Glomerular visceral epithelial cell (primary cell): Measurements from ENCODE around the gene PGAP3.

Source experiments
- DNase-seq: peaks from one replicate; pipeline ENCODE4 v3.0.0-alpha.2; 2016; ENCODE audit errors: extremely low spot score

PGAP3 gene

GRCh38 chr17:39660397-39661385, 27.2 kb downstream of the PGAP3 start:
- no peak for DNase-seq

- no peak for DNase-seq
Measured at GRCh38 chr17:39660011-39660360, 27.9 kb downstream of the PGAP3 start.

DNA sequence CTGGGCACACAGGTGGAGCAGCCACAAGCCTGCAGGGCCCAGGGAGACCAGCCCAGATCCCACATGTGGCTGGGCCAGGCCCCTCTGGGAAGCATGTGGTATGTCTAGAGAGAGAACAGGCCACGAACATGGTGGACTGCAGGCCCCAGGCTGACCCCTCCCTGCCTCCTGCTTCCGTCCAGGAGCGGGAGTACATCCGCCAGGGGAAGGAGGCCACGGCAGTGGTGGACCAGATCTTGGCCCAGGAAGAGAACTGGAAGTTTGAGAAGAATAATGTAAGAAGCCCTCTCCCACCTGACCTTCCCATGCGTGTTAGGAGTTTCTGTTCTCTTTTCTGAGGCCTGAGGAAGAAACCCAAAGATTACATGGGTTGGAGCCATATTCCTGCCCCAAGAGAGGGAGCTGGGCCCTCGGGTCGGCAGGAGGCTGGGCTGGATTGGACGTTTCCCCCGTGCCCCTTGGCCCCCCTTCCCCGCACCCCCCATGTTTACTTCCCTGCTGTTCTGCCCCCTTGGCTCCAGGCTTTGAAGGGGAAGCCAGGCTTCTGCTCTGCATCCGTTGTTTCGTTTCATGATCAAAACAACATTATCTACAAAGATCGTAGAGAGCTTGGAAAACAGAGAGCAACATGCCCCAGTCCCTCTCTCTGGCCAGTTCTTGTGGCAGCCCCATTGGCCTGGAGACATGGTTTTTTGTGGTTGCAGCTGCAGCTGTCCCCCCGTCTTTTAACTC, 28.4 kb downstream of the PGAP3 start:
- DNase-seq = no peak

- no peak for DNase-seq
Measured at GRCh38 chr17:39658760-39659159, 29.1 kb downstream of the PGAP3 start.

DNA sequence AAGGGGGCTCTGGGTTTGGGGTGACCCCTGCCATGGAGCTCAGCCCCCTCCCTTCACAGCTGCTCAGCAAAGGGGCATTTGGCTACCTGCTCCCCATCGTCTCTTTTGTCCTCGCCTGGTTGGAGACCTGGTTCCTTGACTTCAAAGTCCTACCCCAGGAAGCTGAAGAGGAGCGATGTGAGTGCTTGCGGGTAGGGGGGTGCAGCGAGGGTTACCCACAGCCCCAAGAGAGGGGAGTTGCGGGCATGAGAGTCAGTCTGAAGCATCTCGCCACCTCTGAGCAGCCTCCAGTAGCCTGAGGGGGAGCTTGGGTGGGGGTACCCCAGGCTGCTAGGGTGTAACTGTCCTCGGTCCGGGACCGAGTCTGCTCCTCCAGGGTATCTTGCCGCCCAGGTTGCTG, 29.5 kb downstream of the PGAP3 start:
- DNase-seq = no peak

GRCh38 chr17:39655105-39655504, 32.8 kb downstream of the PGAP3 start:
- DNase-seq = no peak

GRCh38 chr17:39653662-39654331, 34.1 kb downstream of the PGAP3 start:
- peak; percentile 52 for DNase-seq

- DNase-seq = no peak
Measured at GRCh38 chr17:39653316-39653661, 34.6 kb downstream of the PGAP3 start.

DNA sequence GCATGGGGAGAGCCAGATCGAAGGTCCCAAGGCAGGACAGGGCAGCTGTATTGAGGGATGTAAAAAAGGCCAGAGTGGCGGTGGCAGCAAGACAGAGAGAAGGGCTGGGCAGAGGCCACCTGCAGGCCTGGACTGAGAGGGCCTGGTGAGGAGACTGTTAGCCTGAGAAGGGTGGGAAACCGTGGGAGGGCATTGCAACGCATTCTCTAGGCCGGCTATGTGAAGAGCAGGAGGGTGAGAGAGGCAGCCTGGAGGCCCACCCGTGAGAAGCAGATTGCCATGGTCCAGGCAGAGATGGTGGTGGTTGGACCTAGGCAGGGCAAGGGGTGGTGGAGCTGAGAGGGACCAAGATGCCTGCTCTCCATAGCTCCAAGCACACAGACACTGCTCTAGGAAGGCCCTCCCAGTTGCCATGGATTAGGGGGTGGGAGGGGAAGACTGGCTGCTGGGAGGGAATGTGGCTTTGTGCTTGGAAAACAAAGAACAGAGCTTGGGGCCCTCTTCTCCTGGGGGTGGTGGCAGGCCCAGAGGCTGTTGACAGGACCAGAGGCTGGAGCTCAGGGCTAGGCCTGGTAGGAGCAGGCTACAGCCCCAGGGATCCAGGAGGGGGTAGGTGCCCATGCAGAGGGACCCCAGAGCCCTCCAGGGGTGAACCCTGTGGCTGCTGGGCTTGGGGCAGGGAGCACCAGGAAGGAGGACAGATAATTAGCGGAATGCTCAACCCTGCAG, 35.1 kb downstream of the PGAP3 start:
- no peak for DNase-seq

- no peak for DNase-seq
Measured at GRCh38 chr17:39651923-39652586, 35.8 kb downstream of the PGAP3 start.

DNA sequence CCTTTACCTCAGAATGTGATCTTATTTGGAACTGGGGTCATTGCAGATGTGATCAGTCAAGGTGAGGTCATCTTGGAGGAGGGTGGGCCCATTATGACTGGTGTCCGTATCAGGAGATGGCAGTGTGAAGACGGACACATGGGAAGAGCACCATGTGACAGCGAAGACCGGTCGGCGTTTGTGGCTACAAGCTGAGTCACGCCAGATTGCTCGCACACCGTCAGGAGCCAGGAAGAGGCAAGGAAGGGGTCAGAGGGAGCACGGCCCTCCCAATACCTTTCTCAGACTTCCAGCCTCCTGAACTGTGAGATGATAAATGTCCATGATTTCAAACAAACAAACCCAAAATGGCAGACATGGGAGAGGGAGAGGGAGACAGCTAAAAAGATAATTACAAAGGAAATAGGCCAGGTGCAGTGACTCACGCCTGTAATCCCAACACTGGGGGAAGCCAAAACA, 37.7 kb downstream of the PGAP3 start:
- DNase-seq = no peak

DNA sequence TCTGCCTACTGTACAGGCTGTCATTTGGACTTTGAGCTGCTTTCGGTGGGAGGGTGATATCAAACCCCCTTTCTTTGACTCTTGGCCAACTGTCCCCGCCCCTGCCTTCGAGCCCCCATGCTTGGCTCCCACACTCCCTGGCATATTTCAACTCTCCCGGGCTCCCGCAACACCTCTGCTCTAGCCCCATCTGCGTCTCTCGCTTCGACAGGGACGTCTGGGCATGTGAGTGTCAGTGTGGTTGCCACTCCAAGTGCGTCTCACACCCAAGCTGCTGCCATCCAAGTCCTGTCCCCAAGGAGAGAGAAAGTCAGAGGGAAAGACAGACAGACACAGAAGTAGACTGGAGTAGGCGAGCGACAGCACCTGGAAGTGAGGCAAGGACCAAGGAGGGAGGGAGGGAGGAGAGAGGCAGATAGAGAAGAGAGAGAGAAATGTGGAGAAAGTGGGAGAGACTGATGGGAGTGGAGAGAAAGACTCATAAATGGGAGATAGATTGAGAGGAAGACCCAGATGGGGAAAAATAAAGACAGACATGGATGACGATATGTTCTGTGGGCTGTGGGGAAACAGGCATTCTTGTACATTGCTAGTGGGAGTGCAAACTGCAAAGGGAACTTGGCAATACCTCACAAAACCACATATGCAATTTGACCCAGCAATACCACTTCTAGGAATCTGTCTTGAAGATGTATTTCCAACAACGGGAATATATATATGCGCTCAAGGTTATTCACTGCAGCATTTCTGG, 39.1 kb downstream of the PGAP3 start:
- DNase-seq = no peak

DNA sequence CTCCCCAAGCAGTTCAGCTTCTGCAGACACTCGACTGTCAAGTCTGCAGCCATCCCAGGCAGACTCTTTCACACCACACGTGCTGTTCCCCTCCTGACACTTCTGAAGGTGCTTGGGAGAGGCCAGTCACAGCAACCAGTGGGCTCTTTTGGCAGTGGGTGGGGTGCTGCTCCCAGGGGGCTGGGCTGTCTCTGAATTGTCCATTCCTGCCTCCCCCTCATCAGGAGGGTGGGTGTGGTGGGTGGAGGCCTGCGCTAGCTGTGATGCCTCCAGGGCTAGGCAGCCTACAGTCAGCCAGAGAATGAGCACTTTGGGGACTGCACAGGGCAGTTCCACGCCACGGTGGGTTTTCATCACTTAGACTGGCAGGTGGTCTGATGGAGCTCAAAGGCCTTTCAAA, 40.6 kb downstream of the PGAP3 start:
- DNase-seq = no peak

GRCh38 chr17:39643271-39643670, 44.6 kb downstream of the PGAP3 start:
- peak; percentile 33 for DNase-seq

GRCh38 chr17:39642291-39643074, 45.4 kb downstream of the PGAP3 start:
- no peak for DNase-seq

- DNase-seq = no peak
Measured at GRCh38 chr17:39641883-39642282, 46.0 kb downstream of the PGAP3 start.

GRCh38 chr17:39641097-39641496, 46.8 kb downstream of the PGAP3 start:
- DNase-seq = no peak

- DNase-seq = peak; percentile 27
Measured at GRCh38 chr17:39640591-39641031, 47.2 kb downstream of the PGAP3 start.
